Peyer's patch (tissue), 4 donors: ENCODE results near the gene MPV17. TPM values are rescaled to one million over a fixed set of nuclear protein-coding genes. Genes with fewer than 3 reads are reported as not detected.
"Not testable (repeated sequence)": the region's sequence is repeated elsewhere in the genome, so short reads cannot be mapped to it uniquely, and the experiment has no call there.

Source experiments
- DNase-seq, 3 donors: peaks; one replicate each; pipeline ENCODE4 v3.0.0-alpha.2; 2017 to 2019
- H3K27ac ChIP-seq, 4 donors: fragments of 200-600 bp; sonication (generic); one replicate each; pipeline ENCODE4 v1.5.1; 2016 to 2019
- H3K27me3 ChIP-seq, 2 donors: fragments of 200-600 bp; sonication (generic); one replicate each; pipeline ENCODE4 v1.5.1; 2019
- H3K36me3 ChIP-seq, 3 donors: fragments of 200-600 bp; sonication (generic); one replicate each; pipeline ENCODE4 v1.5.1; 2016 to 2019
- H3K4me1 ChIP-seq, 4 donors: fragments of 200-600 bp; sonication (generic); one replicate each; pipeline ENCODE4 v1.5.1; 2016 to 2019
- H3K4me3 ChIP-seq, 4 donors: fragments of 200-600 bp; sonication (generic); 1 replicate in 3 of 4; 2 replicates in 1 of 4; pipeline ENCODE4 v1.5.1; 2016 to 2019; ENCODE audit warnings: mild to moderate bottlenecking in 1 of 4
- H3K9me3 ChIP-seq, 4 donors: fragments of 200-600 bp; sonication (generic); one replicate each; pipeline ENCODE4 v1.5.1; 2016 to 2019; ENCODE audit warnings: mild to moderate bottlenecking in 1 of 4
- CTCF ChIP-seq, 6 experiments: fragments of 450-650 bp in 4 of 6; fragments of 200-600 bp in 2 of 6; sonication (generic) in 1 of 6; IDR thresholded peaks; one replicate each; pipeline ENCODE4 v1.5.1; 2017 to 2019; ENCODE audit warnings: antibody characterized with exemption in 6 of 6, mild to moderate bottlenecking in 3 of 6, moderate library complexity in 1 of 6
- POLR2A ChIP-seq, 2 donors: fragments of 450-650 bp; IDR thresholded peaks; one replicate each; pipeline ENCODE4 v1.5.1; 2017; ENCODE audit warnings: antibody characterized with exemption in 2 of 2, mild to moderate bottlenecking in 2 of 2, moderate library complexity in 2 of 2
- total RNA-seq, 4 donors: library from RNA; depleted of rRNA; stranded (reverse); fragments of >200 nt; gene quantifications; one replicate each; pipeline ENCODE4 v1.1.0, GENCODE V29; 2016

MPV17 gene
- total RNA-seq, 4 donors from 2014 or later: 41.5 to 62.3 (median 51.6) TPM

GRCh38 chr2:27320958-27321543 lies 1.8 kb downstream of the MPV17 start:
- Histone ChIP-seq H3K27me3 (no peaks in the 10 kb centered on the region), H3K9me3 (no peaks in the 10 kb centered on the region), H3K27ac (peak overlapping the region in 2 of 4 donors; percentile 4 to 63), H3K4me3 (peak overlapping the region in 1 of 4 donors; percentile 15), H3K36me3 (peaks cover 0 to 2% (median 0%) of the 10 kb centered on the region in 3 donors), H3K4me1 (peaks cover 0 to 21% (median 6%) of the 10 kb centered on the region in 4 donors)
- DNase-seq: peak; percentile 19 to 86 (median 79)
- TF ChIP-seq POLR2A (IDR thresholded peaks at IDR 0.05) (no peak), CTCF (IDR thresholded peaks at IDR 0.05) (peak in 4 of 6 experiments; percentile 12 to 70 (median 66))

- H3K4me1 ChIP-seq: peaks cover 0 to 21% (median 6%) of the 10 kb centered on the region in 4 donors
These were observed 3.1 kb downstream of the MPV17 start for GRCh38 chr2:27319839-27320238.

GRCh38 chr2:27316655-27317412 lies 6.1 kb downstream of the MPV17 start:
- H3K27ac ChIP-seq: no peak overlapping the region
- no peaks in the 10 kb centered on the region for H3K9me3 ChIP-seq
- no peak overlapping the region for H3K4me3 ChIP-seq
- H3K36me3 ChIP-seq: no peaks in the 10 kb centered on the region
- TF ChIP-seq CTCF (IDR thresholded peaks at IDR 0.05) (no peak), POLR2A (IDR thresholded peaks at IDR 0.05) (no peak)
- no peaks in the 10 kb centered on the region for H3K27me3 ChIP-seq
- no peak for DNase-seq
- peaks cover 0 to 7% (median 3%) of the 10 kb centered on the region in 4 donors for H3K4me1 ChIP-seq

More at GRCh38 chr2:27319839-27320238, 3.1 kb downstream of the MPV17 start:
- H3K36me3 ChIP-seq, H3K4me3 ChIP-seq, DNase-seq, H3K27me3 ChIP-seq, H3K9me3 ChIP-seq, H3K27ac ChIP-seq: not testable (repeated sequence)

GRCh38 chr2:27315122-27315521 lies 7.8 kb downstream of the MPV17 start:
- Histone ChIP-seq H3K27ac (no peak overlapping the region), H3K9me3 (no peaks in the 10 kb centered on the region), H3K27me3 (no peaks in the 10 kb centered on the region), H3K4me3 (no peak overlapping the region), H3K36me3 (no peaks in the 10 kb centered on the region), H3K4me1 (no peaks in the 10 kb centered on the region)
- TF ChIP-seq POLR2A (IDR thresholded peaks at IDR 0.05) (no peak), CTCF (IDR thresholded peaks at IDR 0.05) (no peak)
- no peak for DNase-seq

GRCh38 chr2:27314709-27315108 lies 8.2 kb downstream of the MPV17 start:
- Histone ChIP-seq H3K27ac (no peak overlapping the region), H3K9me3 (no peaks in the 10 kb centered on the region), H3K36me3 (peaks cover 0 to 2% (median 0%) of the 10 kb centered on the region in 3 donors), H3K27me3 (no peaks in the 10 kb centered on the region), H3K4me1 (no peaks in the 10 kb centered on the region), H3K4me3 (no peak overlapping the region)
- DNase-seq: no peak
- TF ChIP-seq POLR2A (IDR thresholded peaks at IDR 0.05): no peak
- TF ChIP-seq CTCF (IDR thresholded peaks at IDR 0.05): no peak
